ENCODE results near the gene ARHGEF7.

Gene ARHGEF7

GRCh38 chr13:111111376-111111937, 3.7 kb upstream of the ARHGEF7 start:
- no peak overlapping the region for H3K4me3 ChIP-seq (replicated peaks; ENCODE audit: low read depth, low read length)
- DNase-seq (ENCODE audit: extremely low read depth, low read depth) = no peak
- TF ChIP-seq, protein P1, sequence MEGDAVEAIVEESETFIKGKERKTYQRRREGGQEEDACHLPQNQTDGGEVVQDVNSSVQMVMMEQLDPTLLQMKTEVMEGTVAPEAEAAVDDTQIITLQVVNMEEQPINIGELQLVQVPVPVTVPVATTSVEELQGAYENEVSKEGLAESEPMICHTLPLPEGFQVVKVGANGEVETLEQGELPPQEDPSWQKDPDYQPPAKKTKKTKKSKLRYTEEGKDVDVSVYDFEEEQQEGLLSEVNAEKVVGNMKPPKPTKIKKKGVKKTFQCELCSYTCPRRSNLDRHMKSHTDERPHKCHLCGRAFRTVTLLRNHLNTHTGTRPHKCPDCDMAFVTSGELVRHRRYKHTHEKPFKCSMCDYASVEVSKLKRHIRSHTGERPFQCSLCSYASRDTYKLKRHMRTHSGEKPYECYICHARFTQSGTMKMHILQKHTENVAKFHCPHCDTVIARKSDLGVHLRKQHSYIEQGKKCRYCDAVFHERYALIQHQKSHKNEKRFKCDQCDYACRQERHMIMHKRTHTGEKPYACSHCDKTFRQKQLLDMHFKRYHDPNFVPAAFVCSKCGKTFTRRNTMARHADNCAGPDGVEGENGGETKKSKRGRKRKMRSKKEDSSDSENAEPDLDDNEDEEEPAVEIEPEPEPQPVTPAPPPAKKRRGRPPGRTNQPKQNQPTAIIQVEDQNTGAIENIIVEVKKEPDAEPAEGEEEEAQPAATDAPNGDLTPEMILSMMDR (IDR thresholded peaks at IDR 0.05; ENCODE audit: low read depth, low read length, missing control alignments) = no peak

GRCh38 chr13:111112196-111112595, 2.9 kb upstream of the ARHGEF7 start:
- H3K4me3 ChIP-seq (replicated peaks; ENCODE audit: low read depth, low read length) = no peak overlapping the region
- no peak for DNase-seq (ENCODE audit: extremely low read depth, low read depth)
- TF ChIP-seq, protein P1 (IDR thresholded peaks at IDR 0.05; ENCODE audit: low read depth, low read length, missing control alignments) = no peak

GRCh38 chr13:111114362-111115060, 599 bp upstream of the ARHGEF7 start:
- no peak for DNase-seq (ENCODE audit: extremely low read depth, low read depth)
- TF ChIP-seq, protein P1 (IDR thresholded peaks at IDR 0.05; ENCODE audit: low read depth, low read length, missing control alignments) = no peak
- H3K4me3 ChIP-seq (replicated peaks; ENCODE audit: low read depth, low read length) = peak overlapping the region; percentile 56

GRCh38 chr13:111115965-111116521, 933 bp downstream of the ARHGEF7 start:
- TF ChIP-seq, protein P1 (IDR thresholded peaks at IDR 0.05; ENCODE audit: low read depth, low read length, missing control alignments) = no peak
- peak overlapping the region; percentile 56 for H3K4me3 ChIP-seq (replicated peaks; ENCODE audit: low read depth, low read length)
- DNase-seq (ENCODE audit: extremely low read depth, low read depth) = peak; percentile 85

- DNase-seq (ENCODE audit: extremely low read depth, low read depth) = no peak
- peak overlapping the region; percentile 56 for H3K4me3 ChIP-seq (replicated peaks; ENCODE audit: low read depth, low read length)
- TF ChIP-seq, protein P1 (IDR thresholded peaks at IDR 0.05; ENCODE audit: low read depth, low read length, missing control alignments) = no peak
These were observed 1.7 kb downstream of the ARHGEF7 start for GRCh38 chr13:111116856-111117255.

GRCh38 chr13:111117289-111117688, 2.2 kb downstream of the ARHGEF7 start:
- DNase-seq (ENCODE audit: extremely low read depth, low read depth) = no peak
- H3K4me3 ChIP-seq (replicated peaks; ENCODE audit: low read depth, low read length) = no peak overlapping the region
- TF ChIP-seq, protein P1 (IDR thresholded peaks at IDR 0.05; ENCODE audit: low read depth, low read length, missing control alignments) = no peak

Data from HFF-Myc (cell line).